Fibroblast of mammary gland (primary cell): ENCODE measurements around the gene KHK.
"Not testable (repeated sequence)": the region's sequence is repeated elsewhere in the genome, so short reads cannot be mapped to it uniquely, and the experiment has no call there.

ENCODE experiments used
- DNase-seq: peaks from one replicate; pipeline ENCODE4 v3.0.0-alpha.2; 2010; ENCODE audit warnings: low read depth
- H3K4me3 ChIP-seq: 2 replicates; pipeline ENCODE4 v1.5.1; 2011; ENCODE audit warnings: low read depth, mild to moderate bottlenecking, low read length, moderate library complexity; ENCODE audit not compliant: control insufficient read depth
- TF ChIP-seq, protein P1 (sequence below): conservative IDR thresholded peaks from 2 replicates; pipeline ENCODE4 v1.5.1; 2011; ENCODE audit warnings: low read depth, low read length, inconsistent platforms; ENCODE audit not compliant: control insufficient read depth, insufficient read depth

KHK gene

DNA sequence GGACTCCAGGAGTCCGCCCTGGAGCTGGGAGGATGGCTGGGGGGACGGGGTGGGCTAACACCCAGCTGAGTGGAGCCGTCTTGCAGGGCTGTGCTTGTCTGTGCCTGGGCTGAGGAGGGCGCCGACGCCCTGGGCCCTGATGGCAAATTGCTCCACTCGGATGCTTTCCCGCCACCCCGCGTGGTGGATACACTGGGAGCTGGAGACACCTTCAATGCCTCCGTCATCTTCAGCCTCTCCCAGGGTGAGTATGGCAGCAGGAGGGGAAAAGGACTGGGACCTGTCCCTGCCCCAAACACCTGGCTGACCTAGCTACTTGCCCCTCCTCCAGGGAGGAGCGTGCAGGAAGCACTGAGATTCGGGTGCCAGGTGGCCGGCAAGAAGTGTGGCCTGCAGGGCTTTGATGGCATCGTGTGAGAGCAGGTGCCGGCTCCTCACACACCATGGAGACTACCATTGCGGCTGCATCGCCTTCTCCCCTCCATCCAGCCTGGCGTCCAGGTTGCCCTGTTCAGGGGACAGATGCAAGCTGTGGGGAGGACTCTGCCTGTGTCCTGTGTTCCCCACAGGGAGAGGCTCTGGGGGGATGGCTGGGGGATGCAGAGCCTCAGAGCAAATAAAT lies 12.9 kb downstream of the KHK start:
- TF ChIP-seq, protein P1, sequence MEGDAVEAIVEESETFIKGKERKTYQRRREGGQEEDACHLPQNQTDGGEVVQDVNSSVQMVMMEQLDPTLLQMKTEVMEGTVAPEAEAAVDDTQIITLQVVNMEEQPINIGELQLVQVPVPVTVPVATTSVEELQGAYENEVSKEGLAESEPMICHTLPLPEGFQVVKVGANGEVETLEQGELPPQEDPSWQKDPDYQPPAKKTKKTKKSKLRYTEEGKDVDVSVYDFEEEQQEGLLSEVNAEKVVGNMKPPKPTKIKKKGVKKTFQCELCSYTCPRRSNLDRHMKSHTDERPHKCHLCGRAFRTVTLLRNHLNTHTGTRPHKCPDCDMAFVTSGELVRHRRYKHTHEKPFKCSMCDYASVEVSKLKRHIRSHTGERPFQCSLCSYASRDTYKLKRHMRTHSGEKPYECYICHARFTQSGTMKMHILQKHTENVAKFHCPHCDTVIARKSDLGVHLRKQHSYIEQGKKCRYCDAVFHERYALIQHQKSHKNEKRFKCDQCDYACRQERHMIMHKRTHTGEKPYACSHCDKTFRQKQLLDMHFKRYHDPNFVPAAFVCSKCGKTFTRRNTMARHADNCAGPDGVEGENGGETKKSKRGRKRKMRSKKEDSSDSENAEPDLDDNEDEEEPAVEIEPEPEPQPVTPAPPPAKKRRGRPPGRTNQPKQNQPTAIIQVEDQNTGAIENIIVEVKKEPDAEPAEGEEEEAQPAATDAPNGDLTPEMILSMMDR = no peak
- no peak for DNase-seq
- no peak overlapping the region for H3K4me3 ChIP-seq

DNA sequence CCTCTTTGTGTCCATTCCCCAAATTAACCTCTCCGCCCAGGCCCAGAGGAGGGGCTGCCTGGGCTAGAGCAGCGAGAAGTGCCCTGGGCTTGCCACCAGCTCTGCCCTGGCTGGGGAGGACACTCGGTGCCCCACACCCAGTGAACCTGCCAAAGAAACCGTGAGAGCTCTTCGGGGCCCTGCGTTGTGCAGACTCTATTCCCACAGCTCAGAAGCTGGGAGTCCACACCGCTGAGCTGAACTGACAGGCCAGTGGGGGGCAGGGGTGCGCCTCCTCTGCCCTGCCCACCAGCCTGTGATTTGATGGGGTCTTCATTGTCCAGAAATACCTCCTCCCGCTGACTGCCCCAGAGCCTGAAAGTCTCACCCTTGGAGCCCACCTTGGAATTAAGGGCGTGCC lies 13.5 kb downstream of the KHK start:
- TF ChIP-seq, protein P1 = no peak
- DNase-seq = no peak
- H3K4me3 ChIP-seq = no peak overlapping the region

DNA sequence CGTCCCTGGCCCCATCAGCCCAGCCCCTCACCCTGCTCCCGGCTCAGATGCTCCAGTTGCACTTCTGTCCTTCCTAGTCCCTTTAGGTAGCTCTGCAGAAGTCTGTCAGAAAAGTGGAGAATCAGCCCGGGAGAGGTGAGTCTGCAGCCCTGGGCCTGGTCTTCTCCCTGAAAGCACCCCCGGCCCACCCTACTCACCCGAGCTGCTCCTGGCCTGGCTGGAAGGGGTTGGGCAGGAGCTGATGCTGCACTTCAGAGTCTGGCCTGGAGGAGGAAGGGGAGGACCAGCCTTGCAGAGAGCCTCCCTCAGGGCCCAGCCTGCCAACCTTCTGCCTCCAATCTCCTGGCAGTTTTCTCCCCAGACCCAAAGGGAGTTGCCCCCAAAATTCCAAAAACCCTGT lies 15.8 kb downstream of the KHK start:
- H3K4me3 ChIP-seq = no peak overlapping the region
- DNase-seq = no peak
- TF ChIP-seq, protein P1 = no peak

DNA sequence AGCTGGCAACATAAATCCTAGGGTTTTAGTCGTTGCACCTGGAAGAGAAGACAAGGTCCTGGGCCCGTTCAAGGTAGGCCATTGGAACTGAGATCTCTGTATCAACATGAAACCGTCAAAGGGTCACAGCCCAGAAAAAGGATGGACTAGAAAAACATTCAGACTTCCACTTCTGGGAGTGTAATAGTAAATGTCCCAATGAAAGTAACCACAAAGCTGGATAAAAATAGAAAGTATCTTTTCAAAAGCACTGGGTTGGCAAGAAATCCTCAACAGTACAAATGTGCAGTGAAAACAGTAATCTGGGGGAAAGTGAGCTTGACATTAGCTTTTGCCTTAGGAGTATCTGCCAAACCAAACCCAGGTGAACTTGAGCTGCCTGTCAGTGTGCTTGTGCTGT lies 19.4 kb downstream of the KHK start:
- TF ChIP-seq, protein P1 = no peak
- DNase-seq = no peak
- H3K4me3 ChIP-seq = no peak overlapping the region

DNA sequence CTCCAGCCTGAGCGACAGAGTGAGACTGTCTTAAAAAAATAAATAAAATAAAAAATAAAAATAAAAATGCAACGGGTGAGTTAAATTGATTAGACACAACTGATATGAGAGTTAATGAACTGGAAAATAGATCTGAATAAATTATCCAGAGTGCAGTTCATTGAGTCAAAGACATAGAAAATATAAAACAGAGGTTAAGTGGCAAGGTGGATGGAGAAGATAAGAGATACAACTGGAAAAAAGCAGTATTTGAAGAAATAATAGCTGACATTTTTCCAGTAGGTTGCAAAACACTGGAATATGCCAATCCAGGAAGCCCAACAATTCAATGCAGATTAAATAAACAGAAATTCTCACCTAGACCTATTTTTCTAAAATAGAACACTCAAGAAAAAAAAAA lies 21.6 kb downstream of the KHK start:
- TF ChIP-seq, protein P1 = no peak
- DNase-seq = no peak
- H3K4me3 ChIP-seq = no peak overlapping the region

DNA sequence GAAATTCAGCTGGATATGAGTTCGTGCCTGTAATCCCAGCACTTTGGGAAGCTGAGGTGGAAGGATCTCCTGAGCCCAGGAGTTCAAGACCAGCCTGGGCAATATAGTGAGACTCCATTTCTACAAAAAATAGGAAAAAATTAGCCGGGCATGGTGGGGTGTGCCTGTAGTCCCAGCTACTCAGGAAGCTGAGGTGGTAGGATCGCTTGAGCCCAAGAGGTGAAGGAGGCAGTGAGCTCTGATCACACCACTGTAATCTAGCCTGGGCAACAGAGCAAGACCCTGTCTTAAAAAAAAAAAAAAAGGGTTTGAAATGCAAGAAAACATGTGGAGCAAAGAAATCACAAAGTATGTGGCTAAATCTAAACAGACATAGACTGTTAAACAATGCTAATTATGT lies 22.5 kb downstream of the KHK start:
- TF ChIP-seq, protein P1 = no peak
- DNase-seq = no peak
- H3K4me3 ChIP-seq = no peak overlapping the region

DNA sequence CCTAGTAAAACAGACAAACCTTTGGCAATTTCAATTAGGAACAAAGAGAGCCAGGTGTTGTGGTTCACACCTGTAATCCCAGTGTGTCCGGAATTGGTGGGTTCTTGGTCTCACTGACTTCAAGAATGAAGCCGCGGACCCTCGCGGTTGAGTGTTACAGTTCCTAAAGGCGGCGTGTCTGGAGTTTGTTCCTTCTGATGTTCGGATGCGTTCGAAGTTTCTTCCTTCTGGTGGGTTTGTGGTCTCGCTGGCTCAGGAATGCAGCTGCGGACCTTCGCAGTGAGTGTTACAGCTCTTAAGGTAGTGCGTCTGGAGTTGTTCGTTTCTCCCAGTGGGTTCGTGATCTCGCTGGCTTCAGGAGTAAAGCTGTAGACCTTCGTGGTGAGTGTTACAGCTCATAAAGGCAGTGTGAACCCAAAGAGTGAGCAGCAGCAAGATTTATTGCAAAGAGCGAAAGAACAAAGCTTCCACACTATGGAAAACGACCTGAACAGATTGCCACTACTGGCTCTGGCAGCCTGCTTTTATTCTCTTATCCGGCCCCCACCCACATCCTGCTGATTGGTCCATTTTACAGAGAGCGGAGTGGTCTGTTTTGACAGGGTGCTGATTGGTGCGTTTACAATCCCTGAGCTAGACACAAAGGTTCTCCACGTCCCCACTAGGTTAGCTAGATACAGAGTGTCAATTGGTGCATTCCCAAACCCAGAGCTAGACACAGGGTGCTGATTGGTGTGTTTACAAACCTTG lies 24.2 kb downstream of the KHK start:
- not testable (repeated sequence) for DNase-seq

DNA sequence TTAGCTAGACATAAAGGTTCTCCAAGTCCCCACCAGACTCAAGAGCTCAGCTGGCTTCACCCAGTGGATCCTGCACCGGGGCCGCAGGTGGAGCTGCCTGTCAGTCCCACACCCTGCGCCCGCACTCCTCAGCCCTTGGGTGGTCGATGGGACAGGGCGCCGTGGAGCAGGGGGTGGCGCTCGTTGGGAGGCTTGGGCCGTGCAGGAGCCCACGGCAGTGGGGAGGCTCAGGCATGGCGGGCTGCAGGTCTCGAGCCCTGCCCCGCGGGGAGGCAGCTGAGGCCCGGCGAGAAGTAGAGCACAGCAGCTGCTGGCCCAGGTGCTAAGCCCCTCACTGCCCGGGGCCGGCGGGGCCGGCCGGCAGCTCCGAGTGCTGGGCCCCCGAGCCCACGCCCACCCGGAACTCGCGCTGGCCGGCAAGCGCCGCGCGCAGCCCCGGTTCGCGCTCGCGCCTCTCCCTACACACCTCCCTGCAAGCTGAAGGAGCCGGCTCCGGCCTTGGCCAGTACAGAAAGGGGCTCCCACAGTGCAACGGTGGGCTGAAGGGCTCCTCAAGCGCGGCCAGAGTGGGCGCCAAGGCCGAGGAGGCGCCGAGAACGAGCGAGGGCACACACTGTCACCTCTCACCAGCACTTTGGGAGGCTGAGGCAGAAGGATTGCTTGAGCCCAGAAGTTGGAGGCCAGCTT lies 25.0 kb downstream of the KHK start:
- DNase-seq = not testable (repeated sequence)

More for the DNA sequence above, 24.2 kb downstream of the KHK start:
- not testable (repeated sequence) for H3K4me3 ChIP-seq

More for the DNA sequence above, 25.0 kb downstream of the KHK start:
- not testable (repeated sequence) for H3K4me3 ChIP-seq
